GM19351 (cell line): ENCODE results near the gene HSD17B8.

ENCODE experiments used
- ATAC-seq: cut with Tn5 transposase; IDR thresholded peaks from one replicate; pipeline ENCODE4 v1.9.1; 2021; ENCODE audit warnings: mild to moderate bottlenecking, moderate library complexity; ENCODE audit not compliant: unreplicated experiment

The HSD17B8 gene

GRCh38 chr6:33190504-33191107 is 13.8 kb upstream of the HSD17B8 start:
- no peak for ATAC-seq

GRCh38 chr6:33191383-33192104 is 12.9 kb upstream of the HSD17B8 start:
- no peak for ATAC-seq

DNA sequence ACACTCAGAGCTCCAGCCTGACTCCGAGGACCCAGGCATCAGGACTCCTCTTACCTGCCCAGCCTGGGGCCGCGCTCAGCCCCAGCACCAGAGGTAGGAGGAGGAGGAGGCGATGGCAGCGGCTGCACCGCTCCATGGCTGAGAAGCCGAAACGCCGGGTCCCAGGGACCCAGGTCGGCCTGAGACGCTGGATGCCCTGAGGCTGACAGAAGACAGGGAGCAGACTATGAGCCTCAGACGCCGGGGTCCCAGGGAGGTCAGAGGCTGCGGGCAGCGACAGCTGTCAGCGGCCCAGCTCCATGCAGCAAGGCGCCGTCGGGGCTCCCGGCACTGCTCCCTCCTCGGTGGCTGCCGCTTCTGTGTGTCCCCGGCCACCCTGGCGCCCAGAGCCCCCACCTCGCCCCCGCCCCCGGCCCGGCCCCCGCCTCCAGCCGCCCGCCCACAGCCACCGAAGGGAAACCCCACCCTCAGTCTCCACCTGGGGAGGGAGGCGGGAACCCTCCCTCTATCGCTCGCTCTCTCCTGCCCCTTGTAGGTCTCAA is 12.3 kb upstream of the HSD17B8 start, which contains the start of gene COL11A2:
TSS of gene COL11A2 (minus strand) at position 363 of the 542 bp plus-strand sequence. CDS start at position 136, 227 bp downstream.
- ATAC-seq = no peak

DNA sequence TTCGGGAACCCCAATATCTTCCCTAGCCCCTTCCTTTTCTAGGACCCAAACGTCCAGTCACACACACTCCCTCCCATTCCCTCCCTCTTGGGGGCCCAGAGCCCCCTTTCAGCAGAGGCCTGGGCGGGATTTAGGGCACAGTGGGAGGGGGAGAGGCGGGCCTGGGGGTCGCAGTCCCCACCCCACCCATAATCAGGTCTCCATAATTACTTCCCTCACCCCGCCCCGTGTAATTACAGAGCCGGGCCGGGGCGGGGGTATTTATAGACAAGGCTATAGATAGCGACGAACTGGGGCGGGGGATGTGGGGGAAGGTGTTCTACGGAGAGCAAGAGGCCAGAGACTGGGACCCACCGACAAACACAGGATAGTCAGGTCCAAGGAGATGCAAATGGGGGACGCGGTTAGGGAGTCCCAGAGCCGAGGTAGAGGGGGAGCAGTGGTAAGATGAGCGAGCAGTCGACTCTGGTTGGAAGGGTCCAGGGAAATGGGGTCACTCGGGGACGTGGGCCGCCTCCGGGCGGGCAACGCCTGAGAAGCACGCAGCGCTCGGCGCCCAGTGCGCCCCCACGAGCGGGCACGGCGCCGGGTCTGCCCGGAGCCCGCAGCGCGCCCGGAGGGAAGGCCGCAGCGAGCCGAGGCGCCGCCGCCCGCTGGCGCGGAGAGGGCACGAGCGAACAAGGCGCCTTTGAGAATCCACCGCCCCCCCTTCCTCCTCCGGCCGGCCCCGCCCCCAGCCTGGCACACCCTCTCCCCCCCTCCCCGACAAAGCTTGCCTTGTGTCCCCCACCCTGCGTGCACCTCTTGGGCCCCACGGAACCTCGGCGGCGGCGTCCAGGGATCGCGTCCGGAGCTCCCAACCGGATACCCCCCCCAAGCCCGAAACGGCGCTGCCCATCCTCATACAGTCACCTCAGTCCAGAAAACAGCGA is 11.5 kb upstream of the HSD17B8 start:
- ATAC-seq = no peak

GRCh38 chr6:33193619-33194018 is 10.8 kb upstream of the HSD17B8 start:
- ATAC-seq = no peak

- ATAC-seq = no peak
These were observed 9.9 kb upstream of the HSD17B8 start for GRCh38 chr6:33194431-33194979.

DNA sequence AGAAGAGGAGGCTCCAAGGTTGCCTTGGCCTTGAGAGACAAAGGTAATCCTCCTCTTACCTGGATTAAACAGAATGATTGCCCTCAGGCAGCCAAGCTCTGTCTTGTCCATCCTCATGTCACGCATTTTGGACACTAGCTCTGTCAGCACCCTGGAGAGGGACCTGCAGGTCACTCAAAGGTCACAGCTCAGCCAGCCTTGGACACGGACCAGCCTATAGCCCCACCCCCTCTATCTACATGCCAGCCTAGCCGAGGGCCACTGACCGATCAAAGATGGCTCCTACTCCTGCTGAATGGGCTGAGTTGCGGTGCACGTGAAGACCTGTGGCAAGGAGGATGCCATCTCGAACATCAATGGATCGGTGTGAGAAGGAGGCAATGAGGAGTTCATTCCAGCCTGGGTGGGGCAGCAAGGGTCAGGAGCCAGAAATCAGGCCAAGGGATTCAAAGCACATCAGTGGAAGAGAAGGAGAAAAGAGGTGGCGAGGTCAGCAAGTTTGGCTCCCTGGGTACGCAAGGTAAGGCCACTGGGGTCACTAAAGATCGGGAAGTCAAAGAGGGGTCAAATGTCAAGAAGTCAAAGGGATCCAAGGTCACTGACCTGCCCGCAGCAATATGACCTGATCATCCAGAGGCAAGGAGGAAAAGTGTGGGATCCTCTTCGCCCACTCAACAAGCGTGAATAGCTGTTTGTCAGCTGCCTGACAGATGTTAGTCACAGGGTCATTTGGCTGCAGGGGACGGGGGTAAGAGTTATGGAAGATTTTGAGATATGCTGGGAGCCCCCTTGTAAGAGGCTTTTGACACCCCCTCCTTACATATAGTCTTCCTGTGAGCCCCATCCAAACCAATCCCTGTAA is 8.9 kb upstream of the HSD17B8 start:
- ATAC-seq = no peak

DNA sequence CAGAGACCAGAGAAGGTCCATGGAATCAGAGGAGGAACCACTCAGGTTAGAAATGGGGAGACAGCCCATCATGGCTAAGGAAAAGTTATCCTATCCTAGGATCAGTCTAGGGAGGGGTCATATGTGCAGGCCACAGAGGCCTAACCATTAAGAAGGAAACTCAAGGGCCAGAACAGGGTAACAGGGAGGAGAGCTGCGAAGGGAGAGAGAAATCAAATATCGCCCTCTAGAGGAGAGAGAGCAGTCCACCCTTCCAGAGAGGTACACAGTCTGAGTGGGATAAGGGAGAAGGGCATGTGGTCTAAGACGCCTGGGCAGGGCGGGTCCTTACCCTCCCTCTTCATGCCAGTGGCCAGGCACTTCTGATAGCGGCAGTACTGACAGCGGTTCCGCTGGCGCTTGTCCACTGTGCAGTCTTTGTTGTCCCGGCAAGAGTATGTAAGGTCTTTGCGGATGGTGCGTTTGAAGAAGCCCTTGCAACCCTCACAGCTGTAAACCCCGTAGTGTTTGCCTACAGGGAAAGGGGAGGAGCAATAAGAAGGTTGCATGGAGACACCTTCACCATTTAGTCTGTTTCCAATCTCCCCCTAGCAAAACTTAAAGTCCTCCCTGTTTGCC is 6.9 kb upstream of the HSD17B8 start:
- ATAC-seq = no peak

DNA sequence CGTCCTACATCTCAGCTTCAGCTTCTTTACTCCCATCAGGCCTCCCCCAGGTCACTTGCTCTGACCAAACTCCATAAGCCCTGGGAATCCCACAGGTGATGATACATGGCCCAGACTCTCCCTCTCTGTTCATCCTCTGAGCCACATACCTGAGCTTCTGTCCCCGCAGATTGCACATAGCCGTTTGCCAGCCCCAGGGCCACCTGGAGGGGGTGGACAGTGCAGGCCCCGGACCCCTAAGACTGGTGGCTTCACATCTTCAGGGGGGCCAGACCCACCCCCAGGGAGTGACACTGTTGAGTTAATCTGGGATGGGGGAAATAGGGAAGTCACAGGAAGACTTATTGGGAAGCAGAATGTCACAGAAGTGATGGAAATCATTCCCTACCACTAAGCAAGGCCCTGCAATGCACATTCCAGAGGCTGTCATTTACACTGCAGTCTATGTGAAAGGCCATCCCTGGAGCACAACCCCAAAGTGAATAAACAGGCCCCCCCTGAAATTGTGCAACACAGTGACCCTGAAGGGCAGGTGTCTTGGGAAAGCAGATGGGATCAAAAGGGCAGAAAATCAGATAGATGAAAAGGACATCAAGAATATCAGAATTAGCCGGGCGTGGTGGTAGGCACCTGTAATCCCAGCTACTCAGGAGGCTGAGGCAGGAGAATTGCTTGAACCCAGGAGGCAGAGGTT is 6.1 kb upstream of the HSD17B8 start:
- ATAC-seq = no peak

- ATAC-seq = no peak
These were observed 5.5 kb upstream of the HSD17B8 start for GRCh38 chr6:33198853-33199436.

DNA sequence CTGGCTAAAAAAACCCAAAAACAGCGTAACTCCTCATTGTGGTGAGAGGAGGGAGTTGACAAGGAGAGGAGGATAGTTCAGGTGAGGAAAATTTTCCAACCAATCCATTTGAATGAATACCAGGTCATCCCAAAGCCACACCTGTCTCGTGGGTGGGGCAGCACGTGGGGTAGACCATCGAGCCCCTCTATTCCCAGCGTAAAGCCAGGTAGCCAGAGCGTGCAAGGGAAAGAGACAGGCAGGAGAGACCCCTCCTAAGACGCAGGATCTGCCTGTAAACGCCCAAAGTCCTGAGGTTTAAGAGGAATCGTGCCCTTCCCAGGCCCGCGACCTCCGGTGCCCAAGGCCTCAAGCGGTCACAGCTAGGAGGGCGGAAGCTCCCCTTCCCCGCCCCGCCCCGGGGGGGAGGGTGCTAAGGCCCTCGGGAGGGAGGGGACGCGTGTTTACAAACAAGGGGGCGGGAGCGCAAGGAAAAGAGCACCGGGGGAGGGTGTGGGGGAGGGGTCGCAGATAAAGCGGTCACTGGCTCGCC is 4.7 kb upstream of the HSD17B8 start:
- ATAC-seq = peak; percentile 27

DNA sequence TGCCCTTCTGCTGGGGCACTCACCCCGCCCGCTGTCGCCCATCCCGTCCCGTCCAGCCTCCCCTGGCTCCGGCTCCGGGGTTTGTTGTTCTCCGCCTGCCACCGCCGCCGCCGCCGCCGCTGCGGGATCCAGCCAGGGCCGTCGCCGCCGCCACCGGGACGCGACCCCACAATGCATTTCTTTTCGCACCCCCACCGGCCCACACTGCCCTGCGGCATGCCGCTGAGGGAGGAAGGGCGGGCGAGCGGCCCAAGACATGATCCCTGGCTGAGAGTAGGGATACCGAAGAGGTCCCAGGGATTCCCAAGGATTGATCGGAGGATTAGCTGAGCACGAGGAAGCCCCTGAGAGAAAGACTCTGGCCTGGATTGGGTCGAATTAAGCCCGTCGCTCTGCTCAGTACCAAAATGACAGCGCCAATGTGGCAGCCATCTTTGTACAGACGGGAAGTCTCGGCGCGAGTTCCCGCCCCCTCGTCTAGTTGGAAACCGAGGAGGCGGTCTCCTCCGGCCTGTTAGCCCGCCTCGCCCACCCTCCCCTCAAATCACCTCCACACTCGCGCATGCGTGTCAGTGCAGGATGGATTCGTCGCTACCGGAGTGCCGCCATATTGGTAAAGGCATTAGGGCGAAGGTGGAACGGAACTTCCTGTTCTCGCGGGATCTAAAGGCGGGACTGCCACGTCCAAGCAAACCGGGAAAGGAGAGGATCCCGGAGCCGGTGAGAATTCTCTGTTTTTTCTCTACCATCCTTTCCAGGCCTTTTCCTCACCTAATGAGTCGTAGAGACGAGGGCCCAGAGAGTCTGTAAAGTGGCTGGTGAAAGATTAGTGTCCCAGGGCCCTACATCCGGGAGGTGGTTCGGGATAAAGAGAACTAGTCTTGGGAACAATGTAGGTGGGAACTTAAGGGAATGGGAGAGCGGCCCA is 4.0 kb upstream of the HSD17B8 start, which contains the start of the genes RXRB and SLC39A7:
TSS of gene RXRB (minus strand) at position 447 of the 928 bp plus-strand sequence. CDS start at position 258, 189 bp downstream.
TSS of gene SLC39A7 (plus strand) at position 649 of the 928 bp plus-strand sequence. CDS start 379 bp downstream, outside the sequence.
- peak; percentile 46 for ATAC-seq

DNA sequence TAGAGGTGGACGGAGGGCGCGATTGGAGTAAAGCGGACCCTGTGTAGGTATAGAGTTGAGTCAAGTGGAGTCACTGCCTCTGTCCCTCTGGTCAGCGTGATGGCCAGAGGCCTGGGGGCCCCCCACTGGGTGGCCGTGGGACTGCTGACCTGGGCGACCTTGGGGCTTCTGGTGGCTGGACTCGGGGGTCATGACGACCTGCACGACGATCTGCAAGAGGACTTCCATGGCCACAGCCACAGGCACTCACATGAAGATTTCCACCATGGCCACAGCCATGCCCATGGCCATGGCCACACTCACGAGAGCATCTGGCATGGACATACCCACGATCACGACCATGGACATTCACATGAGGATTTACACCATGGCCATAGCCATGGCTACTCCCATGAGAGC is 3.3 kb upstream of the HSD17B8 start:
- ATAC-seq = no peak

- ATAC-seq = no peak
These were observed 2.5 kb upstream of the HSD17B8 start for GRCh38 chr6:33201935-33202334.

DNA sequence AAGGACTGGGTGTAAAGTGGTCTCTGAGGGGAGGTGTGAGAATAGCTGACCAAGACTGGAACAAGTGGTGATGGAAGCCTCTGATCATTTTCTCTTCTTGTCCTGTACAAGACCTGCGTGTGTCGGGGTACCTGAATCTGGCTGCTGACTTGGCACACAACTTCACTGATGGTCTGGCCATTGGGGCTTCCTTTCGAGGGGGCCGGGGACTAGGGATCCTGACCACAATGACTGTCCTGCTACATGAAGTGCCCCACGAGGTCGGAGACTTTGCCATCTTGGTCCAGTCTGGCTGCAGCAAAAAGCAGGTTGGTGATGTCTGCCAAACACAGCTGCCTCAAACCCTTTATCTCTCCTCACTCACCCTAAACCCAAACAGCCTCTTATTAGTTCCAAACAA is 1.7 kb upstream of the HSD17B8 start:
- no peak for ATAC-seq

DNA sequence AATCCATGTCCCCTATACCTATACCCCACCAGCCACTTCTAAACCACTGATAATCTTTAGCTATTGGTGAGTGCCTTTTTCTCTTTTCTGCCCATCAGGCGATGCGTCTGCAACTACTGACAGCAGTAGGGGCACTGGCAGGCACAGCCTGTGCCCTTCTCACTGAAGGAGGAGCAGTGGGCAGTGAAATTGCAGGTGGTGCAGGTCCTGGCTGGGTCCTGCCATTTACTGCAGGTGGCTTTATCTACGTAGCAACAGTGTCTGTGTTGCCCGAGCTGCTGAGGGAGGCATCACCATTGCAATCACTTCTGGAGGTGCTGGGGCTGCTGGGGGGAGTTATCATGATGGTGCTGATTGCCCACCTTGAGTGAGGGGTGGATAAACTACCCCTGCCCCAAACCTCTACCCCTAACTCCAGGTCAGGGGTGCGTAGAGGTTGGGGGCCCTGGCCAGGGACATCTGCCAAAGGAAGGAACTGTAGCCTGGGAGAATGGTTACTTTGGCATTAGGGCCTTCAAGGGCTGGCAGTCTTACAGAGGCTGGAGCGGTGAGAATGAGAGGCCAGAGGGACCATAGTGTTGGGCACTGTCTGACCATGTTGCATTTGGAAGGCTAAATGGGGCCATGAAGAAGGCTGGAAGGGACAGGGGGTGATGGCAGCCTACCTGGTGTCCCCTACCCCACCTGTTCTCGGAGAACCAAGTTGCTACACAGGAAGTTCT is 851 bp upstream of the HSD17B8 start:
- ATAC-seq = no peak

DNA sequence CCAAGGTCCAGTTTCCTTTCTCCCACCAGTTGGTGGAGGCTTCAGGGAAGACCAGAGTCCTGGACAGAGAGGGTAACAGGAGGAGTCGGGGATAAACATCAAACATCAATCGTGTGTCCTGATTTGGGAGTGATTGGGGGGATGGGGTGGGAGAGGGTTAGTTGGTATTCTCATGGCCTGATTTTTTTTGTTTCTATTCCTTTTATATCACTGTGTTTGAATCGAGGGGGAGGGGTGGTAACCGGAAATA is 365 bp upstream of the HSD17B8 start:
- no peak for ATAC-seq
